HL-60/S4 treated with phorbol 12-myristate 13-acetate at 8.2 ng/mL for 4 days and 3 days (cell line): ENCODE data around the gene PPP1R37.

Experiments used
- in situ Hi-C: fragments of 300-500 bp; cut with MboI; formaldehyde crosslinking; loops from 2 replicates; pipeline ENCODE4 v1.15.0; 2022; ENCODE audit warnings: low sequenced_read_pairs

The PPP1R37 gene

DNA sequence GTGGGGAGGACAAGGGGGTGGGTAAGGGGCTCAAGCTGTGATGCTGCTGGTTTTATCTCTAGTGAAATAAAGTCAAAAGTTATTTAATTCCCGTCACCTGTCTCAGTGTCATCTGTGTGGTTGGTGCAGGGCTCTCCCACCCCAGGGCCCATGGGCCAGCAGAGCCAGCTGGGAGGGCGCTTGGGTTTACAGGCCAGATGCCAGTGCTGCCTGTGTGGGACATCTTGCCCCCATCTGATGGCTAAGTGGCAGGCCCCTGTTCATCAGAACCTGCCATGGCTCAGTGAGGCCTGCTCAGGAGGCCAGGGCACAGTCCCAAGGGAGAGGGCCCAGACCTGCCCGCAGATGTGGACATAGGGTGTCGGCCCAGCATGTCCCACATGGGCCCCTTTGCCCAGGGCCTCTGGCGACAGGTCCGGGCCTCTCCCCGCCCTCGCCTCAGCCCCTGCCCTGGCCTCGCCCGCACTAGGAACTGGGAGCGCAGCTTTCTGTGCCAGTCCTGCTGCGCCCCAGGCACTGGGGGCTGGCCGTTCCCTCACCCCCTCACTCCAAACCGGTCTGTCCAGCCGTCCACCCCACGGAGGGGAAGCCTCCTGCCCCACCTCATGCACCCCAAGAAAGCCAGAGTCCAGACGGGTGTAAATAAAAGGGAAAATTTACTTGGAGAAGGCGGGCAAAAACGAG, 22.0 kb upstream of the PPP1R37 start:
- in situ Hi-C loops = no loop called here

DNA sequence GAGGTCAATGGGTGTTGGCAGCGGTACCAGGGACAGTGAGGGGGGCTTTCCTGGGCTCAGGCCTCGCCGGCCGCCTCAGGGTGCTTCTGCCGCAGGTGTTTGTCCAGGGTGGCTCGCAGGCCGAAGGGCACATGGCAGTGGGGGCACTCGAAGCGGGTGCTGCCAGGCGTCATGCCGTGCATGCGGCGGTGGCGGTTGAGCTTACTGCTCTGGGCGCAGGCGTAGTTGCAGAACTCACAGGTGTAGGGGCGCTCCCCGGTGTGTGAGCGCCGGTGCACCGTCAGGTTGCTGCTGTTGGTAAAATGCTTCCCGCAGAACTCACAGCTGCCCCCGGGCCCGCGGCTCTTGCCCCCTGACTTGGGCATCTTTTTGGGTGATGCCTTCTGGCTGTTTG, 21.4 kb upstream of the PPP1R37 start:
- in situ Hi-C loops = no loop called here

DNA sequence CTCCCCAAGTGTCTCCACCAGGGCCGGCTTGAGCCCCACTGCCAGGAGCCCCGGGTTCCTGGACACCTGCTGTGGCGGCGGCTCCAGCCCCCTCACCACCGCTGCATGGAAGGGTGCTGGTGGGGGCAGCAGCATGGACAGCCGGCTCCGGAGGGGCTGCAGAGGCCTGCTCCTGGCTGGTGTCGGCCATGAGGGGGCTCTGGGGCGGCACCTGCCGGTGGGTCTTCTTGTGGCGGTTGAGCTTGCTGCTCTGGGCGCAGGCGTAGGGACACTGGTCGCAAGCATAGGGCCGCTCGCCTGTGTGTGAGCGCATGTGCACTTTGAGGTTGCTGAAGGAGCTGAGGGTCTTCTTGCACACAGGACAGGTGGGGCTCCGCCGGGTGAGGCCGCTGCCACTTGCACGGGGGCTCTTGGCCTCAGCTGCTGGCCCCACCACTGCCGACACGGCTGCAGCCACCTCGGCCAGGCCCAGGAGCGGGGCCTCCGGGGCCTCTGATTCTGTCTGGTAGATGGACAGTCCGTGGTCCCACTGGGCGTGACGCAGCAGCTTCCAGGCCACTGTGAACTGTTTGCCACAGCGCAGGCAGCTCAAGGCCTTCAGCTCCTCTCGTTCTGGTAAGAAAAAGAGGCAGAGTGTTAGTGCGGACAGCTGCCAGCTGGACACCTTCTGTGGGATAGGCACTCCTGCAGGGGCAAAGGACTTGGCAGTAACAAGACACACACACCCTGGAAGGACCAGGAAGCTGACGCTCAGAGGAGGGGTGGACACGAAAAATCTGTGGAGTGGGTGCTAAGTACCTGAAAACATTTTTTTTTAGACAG, 20.8 kb upstream of the PPP1R37 start:
- in situ Hi-C loops = no loop called here

DNA sequence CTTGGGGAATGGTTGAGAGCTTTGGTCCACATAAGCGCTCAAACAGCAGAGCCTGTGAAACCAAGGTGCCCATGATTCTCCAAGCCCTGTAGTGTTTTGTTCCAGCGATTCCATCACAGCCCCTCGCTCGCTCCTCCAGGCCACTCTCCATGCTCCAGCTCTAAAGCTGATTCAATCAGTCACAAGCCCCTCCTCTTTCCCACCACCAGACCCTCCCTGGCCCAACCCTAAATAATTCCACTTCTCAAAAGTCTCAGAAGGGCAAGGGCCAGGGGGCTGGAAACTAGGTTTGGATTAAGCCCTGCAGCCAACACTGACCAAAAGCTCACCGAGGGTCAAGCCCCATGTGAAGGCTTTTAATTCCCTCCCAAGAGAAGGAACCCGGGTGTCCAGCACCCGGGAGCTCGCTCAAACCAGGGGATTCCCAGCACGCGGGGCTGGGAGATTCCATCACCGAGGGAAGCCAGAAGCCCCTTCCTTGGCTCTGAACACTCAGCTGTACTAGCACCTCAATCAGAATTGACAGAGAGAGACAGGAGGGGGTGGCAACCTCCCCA, 18.2 kb upstream of the PPP1R37 start:
- in situ Hi-C loops = no loop called here

DNA sequence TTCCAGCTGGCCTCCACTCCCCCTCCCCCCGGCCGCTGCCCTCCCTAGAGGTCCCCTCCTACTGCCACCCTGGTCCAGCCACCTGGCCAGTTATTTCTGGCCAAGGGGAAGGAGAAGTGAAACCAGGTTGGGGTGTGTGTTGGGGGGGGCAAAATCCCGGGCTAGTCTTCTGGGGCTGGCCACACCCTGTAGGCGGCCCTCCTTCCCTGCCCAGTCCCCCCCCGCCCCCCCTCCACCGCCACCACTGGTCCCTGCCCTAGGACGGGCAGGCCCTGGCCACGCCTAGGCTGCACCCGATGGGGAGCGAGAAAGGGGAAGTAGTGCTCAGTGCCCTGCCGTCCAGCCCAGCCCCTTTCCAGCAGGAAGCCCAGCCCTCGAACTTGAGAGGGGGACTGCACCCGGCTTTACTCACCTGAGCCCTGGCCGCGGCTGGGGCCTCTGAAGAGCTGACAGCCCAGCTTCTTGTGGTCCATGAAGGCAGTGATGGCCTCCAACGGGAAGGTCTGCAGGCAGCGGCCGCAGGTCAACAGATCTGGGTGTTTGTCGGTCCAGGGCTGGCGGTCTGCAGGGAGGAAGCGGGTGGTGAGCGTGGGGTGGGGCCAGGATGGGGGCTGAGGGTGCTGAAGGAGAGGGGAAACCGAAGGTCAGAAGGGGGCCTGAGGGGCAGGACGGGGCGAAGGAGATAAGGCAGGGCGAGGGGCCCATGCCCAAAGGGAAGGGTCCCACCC, 17.5 kb upstream of the PPP1R37 start:
- in situ Hi-C loops = no loop called here

DNA sequence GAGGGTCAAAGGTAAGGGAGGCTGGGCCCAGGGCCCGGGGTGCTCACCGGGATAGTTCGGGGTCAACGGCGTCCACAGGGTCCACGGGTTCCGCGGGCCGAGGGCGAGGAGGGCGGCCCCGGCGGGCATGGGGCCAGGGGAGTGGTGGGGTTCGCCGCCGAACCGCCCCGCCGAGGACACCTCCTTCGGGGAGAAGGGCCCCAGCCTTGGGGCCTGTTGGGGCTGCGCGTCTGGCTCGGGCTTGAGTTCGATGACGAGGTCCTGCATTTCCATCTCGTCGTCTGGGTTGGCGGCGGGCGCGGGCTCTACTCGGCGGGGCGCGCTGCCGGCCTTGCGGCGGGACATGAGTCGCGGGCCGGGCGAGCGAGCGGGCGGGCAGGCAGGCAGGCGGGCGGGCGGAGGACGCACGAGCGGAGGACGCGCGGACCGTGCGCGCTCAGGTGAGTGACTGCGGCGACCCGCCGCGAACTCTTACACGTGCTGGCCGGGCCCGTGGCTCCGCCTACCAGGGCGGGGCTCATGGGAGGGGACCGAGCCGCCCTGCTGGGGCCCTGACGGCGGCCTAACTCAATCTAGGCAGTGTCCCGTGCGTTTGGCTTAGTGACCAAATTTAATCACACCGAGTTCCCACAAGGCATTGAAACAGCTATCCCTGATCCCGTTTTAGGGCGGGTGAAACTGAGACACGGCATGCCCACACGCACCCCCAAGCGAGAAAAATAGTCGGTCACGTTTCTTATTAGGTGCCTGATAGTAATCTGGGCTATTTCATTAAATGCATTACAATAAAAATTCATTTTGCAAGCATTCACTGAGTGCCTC, 16.7 kb upstream of the PPP1R37 start, which contains the start of gene ZNF296:
Gene ZNF296 (minus strand): TSS at position 450 of the 822 bp plus-strand sequence. CDS start 105 bp downstream, at position 345.
- in situ Hi-C loops = no loop called here

DNA sequence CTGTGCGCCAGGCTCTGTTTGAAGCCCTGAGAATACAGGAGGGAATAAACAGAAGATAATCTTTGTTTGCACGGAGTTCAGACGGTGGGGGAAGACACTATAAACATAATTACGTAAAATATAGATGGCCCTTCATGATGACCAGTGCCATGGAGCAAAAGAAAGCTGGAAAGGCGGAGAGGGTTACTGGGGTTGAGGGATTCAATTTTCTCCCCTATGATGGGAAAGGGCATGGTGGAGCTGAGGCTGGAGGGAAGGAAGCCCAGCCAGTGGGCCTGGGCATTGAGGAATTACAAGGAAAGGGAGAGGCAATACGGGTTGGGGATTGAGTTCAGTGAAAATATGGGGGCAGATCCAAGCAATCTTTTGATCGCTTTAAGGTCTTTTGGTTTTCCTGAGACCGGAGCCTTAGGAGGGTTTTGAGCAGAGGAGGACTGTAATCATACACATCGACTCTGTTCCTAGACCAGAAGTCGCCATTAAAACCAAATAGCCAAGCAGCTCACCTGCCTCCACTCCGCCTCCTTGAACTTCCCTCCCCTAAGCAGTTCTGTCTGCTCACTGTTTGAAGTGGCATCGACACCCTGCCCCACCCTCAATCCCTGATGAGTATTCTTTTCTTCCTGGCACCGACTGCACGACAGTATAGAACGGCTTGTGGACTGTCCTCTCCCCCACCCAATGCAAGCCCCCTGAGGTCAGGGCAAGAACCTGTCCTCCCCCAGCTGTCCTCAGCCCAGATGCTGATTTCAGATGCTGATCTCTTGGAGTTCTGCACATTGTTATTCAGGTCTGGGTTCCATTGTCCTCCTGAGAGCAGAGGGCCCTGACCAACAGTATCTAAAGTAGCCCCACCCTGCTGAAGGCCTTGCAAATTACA, 15.9 kb upstream of the PPP1R37 start:
- in situ Hi-C loops = no loop called here

DNA sequence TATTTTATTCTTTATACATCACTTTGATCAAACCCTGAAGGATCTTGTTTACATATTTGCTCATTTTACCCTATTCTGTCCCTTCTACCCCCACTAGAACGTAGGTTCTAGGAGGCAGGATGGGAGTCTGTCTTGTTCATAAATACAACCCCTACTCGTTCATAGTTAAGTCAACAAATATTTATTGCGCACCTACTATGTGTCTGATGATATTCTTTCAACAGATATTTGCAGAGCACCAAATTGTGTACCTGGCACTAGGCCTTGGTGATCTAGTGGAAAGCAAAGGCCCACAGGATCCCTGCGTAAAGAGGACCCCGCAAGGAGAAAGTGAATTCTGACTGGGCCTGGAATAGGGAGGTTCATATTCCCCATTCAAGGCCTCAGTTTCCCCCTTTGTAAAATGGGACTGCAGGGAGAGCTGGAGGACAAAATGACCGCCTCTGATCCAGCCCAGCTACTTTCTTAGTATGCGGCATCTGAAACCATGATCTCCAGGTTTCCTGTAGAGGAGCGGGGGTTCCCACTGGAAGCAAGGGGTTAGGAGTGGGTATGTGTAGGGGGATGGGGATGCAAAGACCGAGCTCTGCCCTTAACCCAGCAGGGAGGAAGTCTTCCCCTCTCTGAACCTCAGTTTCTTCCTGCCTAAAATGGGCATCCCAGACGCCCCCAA, 14.5 kb upstream of the PPP1R37 start:
- in situ Hi-C loops = no loop called here

DNA sequence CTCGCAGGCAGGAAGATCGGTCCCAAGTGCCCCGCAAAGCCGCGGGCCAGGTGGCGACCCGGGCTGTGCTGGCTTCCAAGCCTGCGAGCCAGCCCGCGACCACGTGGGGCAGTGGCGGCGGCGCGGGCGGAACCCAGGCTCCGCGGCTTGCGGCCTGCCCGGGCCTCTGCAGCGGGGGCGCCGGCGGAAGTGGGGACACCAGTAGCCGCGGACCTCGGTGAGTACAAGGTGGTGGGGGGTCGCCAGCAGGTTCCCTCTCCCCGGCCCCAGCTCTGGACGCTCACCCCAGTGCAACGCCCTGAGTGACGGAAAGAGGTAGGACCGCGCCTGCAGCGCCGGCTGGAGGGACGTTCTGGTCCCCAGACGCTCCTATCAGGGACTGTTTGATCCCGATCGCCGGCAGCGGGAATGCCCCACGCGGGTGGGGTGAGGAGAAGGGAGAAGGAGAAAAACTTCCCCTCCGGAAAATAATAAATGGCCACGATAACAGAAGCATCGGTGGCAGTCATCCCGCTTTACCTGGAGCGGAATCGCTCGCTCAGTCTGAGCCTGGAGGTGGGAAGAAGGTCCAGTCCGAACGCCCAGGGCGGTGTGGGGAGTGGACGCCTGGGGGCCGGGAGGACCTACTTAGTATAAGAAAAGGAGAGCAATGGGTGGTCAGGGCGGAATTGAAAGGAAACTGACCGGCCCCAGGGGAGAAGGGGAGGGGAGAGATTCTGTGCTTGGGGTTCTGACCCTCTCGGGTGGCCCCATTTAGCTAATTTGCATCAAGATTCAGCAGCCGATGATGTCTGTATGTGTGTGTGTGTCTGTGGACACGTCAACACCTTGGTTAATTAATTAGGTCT, 13.7 kb upstream of the PPP1R37 start, which contains the start of gene GEMIN7:
Gene GEMIN7 (plus strand): TSS at position 198 of the 848 bp plus-strand sequence. CDS start 10,855 bp downstream, outside the sequence.
- in situ Hi-C loops = no loop called here

DNA sequence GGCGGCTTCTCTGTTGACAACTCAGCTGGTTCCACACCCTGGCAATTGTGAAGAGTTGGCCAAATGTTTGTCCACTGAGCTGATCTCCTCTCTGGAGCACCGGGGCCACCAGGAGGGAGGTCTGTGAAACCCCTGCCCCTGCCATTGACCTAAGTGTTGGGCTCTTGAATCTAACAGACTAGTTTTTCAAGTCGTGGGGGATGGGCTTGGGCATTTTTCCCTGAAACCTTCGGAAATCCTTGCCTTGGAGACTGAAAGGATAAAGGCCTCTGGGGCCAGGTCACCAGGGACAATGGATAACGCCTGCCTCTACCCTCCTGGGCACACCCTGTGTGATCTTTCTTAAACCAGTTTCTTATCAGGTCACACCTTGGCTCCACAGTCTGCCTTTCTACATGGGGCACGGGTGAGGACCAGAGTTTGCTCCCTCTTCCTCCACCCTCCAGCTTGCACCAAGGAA, 13.0 kb upstream of the PPP1R37 start:
- in situ Hi-C loops = no loop called here

DNA sequence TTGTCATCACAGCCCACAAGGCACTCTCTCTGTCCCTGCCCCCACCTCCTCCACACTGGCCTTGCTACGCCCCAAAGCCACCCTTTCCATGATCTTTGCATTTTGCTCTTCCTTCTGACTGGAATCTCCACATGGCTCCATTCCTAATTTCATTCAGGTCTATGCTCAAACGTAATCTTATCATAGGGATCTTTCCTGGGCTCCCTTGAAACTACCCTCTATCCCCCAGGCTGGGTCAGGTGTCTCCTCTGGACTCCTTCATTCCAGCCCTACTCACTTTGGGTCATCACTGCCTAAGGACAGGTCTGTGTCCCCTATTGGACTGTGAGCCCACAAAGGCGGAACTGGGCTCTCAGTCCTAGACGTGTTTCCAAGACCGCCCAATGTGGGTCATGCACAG, 10.8 kb upstream of the PPP1R37 start:
- in situ Hi-C loops = no loop called here

DNA sequence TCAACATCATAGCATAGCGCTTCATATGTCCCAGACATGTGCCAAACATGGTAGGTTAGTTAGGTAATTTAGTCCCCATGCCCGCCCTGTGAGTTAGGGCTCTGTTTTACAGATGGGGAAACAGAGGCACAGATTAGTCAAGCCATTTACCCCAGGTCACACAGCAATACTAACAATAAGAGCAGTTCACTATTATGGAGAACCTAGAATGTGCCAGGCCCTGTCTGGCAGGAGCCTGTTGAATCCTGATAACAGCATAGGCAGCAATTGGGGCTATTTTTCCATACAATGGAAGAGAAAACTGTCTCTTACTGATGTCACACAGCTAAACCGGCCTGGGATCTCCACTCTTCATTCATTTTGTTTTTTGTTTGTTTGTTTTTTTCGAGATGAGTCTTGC, 6.5 kb upstream of the PPP1R37 start:
- in situ Hi-C loops = no loop called here

DNA sequence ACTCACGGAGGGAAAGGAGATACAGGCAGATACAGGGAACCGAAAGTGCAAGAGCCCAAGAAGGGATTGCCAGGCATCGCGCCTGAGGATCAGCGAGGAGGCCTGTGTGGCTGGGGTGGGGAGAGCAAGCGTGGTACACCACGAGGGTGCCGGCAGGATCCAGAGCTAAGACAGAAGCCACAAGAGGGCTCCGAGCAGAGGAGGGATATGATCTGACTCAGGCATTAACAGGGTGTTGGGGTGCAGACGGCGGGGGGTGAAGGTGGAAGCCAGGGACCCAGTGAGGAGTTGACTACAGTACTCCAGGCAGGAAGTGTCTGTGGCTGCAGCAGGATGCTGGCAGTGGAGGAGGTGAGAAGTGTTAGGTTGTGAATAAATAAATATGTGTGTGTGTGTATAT, 5.4 kb upstream of the PPP1R37 start:
- in situ Hi-C loops = no loop called here

DNA sequence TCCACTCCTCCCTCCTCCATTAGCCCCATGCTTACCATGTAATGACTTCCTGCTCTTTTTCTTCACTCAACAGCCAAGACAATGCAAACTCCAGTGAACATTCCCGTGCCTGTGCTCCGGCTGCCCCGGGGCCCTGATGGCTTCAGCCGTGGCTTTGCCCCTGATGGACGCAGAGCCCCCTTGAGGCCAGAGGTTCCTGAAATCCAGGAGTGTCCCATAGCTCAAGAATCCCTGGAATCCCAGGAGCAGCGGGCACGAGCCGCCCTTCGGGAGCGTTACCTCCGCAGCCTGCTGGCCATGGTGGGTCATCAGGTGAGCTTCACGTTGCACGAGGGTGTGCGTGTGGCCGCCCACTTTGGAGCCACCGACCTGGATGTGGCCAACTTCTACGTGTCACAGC, 2.9 kb upstream of the PPP1R37 start:
- in situ Hi-C loops = no loop called here

DNA sequence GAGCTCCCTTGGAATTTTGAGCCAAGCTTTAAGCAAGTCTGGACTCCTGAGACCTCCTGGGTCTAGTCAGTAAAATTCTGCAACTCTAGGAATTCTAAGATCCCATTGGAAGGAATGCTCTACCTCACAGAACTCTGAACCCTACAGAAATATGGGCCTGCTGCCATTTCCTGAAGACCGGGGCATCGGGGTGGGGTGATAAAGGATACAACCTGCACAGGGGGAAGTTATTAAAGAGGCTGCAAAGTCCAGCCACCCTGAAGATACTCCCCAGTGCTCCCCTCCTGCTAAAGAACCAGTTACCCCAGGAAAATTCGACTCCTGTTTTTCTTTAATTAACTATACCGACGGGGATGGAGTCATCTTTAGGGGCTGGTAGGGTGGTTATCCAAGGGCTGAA, 2.4 kb upstream of the PPP1R37 start:
- in situ Hi-C loops = no loop called here

DNA sequence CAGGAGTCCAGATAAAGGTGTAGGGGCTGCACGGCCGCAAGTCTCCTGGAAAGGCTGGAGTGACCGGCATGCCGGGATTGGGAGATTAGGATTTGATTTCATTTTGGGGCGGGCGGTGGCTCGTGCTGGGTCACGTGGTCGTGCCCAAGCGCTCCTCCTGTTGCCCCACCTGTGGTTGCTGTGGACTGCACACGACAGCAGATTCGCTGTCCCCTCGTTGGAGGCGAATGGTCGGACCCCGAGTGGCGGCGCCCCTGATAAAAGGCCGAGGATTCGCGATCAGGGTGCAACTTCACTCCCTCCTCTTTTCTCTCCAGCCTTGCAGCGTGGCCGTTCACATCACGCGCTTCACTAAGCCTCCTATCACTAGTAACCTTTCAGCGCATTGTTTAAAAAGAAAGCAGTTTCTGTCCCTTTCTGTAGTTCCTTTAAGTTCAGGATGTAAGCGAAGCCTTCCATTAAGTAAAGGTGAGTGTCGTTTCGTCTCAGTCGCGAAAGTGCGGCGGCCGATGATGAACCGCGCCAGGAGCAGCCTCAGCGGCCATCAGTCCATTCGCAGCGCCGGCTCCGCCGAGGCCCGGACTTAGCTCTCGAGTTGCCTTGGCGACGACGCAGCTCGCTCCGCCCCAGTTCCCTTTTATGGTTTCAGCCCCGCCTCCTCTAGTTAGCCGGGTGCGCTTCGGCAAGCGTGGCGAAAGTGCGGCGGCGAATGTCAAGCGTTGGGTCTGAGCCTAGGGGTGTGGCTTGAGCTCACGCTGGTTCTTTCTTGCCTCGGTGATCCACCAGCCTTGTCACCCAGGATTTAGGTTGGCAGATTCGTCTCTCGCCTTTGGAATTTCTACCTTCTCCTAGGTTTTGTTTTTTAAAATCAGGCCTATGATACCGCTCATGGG, 1.7 kb upstream of the PPP1R37 start:
- in situ Hi-C loops = no loop called here

DNA sequence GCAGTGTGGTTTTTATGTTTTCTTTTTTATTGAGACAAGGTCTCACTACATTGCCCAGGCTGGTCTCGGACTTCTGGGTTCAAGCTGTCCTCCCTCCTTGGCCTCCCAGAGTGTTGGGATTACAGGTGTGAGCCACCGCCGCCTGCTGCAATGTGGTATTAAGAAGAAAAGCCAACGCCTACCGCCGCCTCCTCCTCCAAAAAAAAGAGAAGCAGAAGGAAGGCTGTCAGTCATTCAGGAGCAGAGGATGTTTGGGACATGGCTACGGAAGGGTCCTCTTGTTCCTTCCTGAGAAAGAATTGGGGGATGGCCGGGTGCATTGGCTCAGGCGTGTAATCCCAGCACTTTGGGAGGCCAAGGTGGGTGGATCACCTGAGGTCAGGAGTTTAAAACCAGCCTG, 1.2 kb downstream of the PPP1R37 start:
- in situ Hi-C loops = no loop called here
